ENCODE results near the gene NTN1.
"Not testable (repeated sequence)": the region's sequence is repeated elsewhere in the genome, so short reads cannot be mapped to it uniquely, and the experiment has no call there.

NTN1 gene

GRCh38 chr17:9021158-9021991, at the start of gene NTN1:
NTN1 (plus strand) TSS chr17:9021510; CDS start chr17:9022374, 864 bp downstream.
- in situ Hi-C loops (cut with MboI; ENCODE audit: low sequenced_read_pairs) = no loop called here

DNA sequence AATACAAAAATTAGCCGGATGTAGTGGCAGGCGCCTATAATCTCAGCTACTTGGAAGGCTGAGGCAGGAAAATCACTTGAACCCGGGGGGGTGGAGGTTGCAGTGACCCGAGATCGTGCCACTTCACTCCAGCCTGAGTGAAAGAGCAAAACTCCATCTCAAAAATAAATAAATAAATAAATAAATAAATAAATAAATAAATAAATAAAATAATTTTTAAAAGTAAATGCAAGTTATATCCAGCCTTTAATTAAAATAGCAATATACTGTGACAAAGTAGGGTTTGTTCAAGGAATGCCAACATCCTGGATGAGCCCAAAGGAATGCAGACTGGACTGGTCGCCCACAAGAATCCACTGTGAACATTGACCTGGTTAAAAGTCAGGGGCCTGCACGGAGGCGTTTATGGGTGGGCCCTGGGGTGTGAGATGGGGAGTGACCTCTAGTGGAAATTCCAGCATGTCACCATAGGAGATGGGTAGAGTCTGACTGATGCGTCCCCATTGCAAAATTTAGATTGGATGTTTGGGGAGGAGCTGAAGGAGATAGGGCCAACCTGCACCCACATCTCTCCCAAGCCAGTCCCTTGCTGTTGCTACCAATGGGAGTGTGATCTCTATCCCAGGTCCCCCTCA, 46.1 kb upstream of the NTN1 start:
- in situ Hi-C loops (cut with MboI; ENCODE audit: low sequenced_read_pairs) = no loop called here

GRCh38 chr17:8976638-8977037, 44.7 kb upstream of the NTN1 start:
- in situ Hi-C loops (cut with MboI; ENCODE audit: low sequenced_read_pairs) = no loop called here

DNA sequence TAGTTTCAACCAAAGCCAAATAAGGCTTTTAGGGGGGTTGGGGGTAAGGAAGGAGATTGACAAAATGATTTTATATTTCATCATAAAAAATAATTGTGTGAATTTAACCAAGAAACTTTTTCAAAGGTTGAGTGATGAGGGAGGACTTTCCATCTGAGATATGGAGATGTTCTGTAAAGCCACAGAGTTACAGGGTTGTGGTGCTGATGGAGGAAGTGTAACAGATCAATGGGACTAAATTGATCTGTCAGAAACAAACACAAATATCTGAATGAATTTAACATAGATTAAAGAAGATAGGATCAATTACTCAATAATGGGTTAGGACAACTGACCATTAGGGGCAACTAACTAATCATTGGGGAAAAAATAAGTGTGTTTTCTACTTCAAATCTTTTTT, 41.6 kb upstream of the NTN1 start:
- in situ Hi-C loops (cut with MboI; ENCODE audit: low sequenced_read_pairs) = no loop called here

GRCh38 chr17:8981443-8981842, 39.9 kb upstream of the NTN1 start:
- in situ Hi-C loops (cut with MboI; ENCODE audit: low sequenced_read_pairs) = no loop called here

- in situ Hi-C loops (cut with MboI; ENCODE audit: low sequenced_read_pairs) = not testable (repeated sequence)
Measured at GRCh38 chr17:8984225-8984624, 37.1 kb upstream of the NTN1 start.

- in situ Hi-C loops (cut with MboI; ENCODE audit: low sequenced_read_pairs) = no loop called here
Measured at GRCh38 chr17:8985054-8985701, 36.1 kb upstream of the NTN1 start.

DNA sequence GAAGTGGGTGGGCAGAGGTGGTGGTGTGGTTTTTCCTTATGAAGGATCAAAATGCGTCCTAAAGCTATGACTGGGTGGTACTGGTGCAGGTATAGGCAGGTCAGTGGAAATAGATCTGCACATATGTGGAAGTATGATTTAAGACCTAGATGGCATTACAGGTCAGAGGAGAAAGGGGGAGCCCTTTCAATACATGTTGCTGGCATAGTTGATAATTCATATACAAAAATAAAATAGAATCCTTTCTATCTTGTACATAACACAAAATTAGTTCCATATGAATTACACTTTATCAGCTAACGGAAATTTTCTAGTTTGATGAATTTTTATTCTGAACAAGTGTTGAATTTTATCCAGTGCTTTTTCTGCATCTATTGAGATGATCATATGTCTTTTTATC, 35.0 kb upstream of the NTN1 start:
- in situ Hi-C loops (cut with MboI; ENCODE audit: low sequenced_read_pairs) = no loop called here

DNA sequence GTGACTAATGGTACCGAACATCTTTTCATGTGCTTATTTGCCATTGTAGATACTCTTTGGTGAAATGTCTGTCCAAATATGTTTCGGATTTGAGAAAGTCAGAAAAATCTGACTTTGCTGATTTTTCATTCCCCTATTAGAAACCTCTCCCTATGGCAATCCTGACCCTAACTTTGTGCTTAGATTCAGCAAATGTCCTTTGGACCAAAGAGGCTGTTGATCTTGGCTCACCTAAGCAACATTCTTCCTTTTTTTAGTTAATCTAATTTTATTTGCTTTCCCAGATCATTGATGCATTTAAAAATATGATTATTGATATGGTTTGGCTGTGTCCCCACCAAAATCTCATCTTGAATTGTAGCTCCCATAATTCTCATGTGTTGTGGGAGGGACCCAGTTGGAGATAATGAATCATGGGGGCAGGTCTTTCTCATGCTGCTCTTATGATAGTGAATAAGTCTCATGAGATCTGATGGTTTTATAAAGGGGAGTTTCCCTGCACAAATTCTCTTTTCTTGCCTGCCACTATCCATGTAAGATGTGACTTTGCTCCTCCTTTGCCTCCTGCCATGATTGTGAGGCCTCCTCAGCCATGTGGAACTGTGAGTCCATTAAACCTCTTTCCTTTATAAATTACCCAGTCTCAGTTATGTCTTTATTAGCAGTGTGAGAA, 32.9 kb upstream of the NTN1 start:
- in situ Hi-C loops (cut with MboI; ENCODE audit: low sequenced_read_pairs) = not testable (repeated sequence)

- in situ Hi-C loops (cut with MboI; ENCODE audit: low sequenced_read_pairs) = no loop called here
Measured at GRCh38 chr17:8991514-8992285, 29.6 kb upstream of the NTN1 start.

- in situ Hi-C loops (cut with MboI; ENCODE audit: low sequenced_read_pairs) = no loop called here
Measured at GRCh38 chr17:8994319-8994718, 27.0 kb upstream of the NTN1 start.

DNA sequence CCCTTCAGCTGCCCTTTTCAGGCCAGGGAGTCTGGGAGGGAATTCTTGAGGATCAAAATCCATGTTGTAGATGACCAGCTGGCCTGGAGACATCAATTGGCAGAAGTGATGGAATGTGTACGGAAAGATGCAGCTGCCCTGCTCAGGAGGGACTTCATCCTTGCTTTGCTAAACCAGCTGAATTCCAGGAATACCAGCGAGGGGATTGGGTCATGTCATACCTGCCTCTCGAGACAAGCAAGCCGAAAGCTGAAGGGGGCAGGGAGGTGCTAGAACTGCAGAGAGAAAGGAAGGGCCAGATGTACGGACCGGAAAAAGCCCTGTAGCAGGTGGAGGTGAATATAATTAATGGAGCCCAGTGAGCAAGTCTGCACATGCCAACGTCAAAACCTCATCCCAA, 25.6 kb upstream of the NTN1 start:
- in situ Hi-C loops (cut with MboI; ENCODE audit: low sequenced_read_pairs) = no loop called here

GRCh38 chr17:8997994-8998628, 23.2 kb upstream of the NTN1 start:
- in situ Hi-C loops (cut with MboI; ENCODE audit: low sequenced_read_pairs) = no loop called here

GRCh38 chr17:9001559-9001958, 19.8 kb upstream of the NTN1 start:
- in situ Hi-C loops (cut with MboI; ENCODE audit: low sequenced_read_pairs) = no loop called here

- in situ Hi-C loops (cut with MboI; ENCODE audit: low sequenced_read_pairs) = no loop called here
Measured at GRCh38 chr17:9002227-9002605, 19.1 kb upstream of the NTN1 start.

GRCh38 chr17:9002606-9003354, 18.5 kb upstream of the NTN1 start:
- in situ Hi-C loops (cut with MboI; ENCODE audit: low sequenced_read_pairs) = no loop called here

- in situ Hi-C loops (cut with MboI; ENCODE audit: low sequenced_read_pairs) = no loop called here
Measured at GRCh38 chr17:9003355-9004131, 17.8 kb upstream of the NTN1 start.

GRCh38 chr17:9004132-9004960, 17.0 kb upstream of the NTN1 start:
- in situ Hi-C loops (cut with MboI; ENCODE audit: low sequenced_read_pairs) = no loop called here

Data from HL-60/S4 treated with phorbol 12-myristate 13-acetate at 8.2 ng/mL for 4 days and 3 days (cell line).